Measurements from ENCODE around the gene CCDC68.

CCDC68 gene

GRCh38 chr18:54960197-54960596 is 936 bp upstream of the CCDC68 start:
- no peak for DNase-seq

GRCh38 chr18:54957996-54958395 is 1.3 kb downstream of the CCDC68 start:
- DNase-seq, result no peak

GRCh38 chr18:54957296-54957832 is 1.9 kb downstream of the CCDC68 start:
- no peak for DNase-seq

DNA sequence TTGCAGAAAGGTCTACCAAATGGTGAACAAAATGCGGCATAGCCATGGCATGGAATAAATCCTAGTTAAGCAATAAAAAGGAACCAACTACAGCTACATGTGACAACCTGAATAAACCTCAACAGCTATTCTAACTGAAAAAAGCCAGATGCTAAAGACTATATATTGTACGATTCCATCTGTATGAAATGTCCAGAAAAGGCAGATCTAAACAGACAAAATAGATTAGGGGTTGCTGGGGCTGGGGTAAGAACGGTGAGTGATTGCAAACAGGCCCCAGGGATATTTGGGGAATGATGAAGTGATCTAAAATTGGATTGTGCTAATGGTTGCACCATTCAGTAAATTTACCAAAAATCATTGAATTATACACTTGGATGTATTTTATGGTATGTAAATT is 2.8 kb downstream of the CCDC68 start:
- no peak for DNase-seq

DNA sequence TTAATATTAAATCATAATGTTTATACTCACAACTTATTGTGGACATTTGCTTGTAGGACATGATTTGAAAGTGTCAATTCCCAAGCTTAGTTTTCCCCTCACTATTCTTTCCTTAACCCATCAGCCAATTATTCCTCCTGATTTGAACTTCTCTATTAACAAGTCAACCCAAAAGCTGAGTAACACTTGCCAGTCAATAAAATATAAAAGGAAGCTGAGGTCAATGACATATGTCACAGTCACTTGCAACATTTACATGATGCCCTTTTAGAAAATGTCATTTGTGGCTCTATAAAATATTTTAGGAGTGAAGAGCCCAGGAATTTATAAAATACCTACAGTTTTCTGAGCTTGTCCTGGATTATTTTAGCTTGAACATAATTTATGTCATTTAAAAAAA is 7.2 kb downstream of the CCDC68 start:
- no peak for DNase-seq

DNA sequence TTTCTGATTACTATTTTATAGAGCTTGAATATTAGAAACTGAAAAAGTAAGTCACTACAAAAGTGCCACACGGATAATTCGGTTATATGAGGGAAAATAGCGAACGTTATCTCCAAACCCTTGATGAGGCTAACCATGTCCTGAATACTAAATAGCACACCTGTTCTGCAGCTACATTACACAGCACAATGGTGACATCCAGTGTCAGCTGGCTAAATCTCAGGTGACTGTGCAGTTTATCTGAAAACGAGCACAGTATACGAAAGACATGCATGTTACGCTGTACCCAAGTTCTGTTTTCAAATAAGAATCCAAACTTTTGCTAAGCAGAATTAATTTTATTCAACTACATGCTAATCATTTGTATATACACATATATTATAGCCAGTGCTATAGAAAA is 9.0 kb downstream of the CCDC68 start:
- no peak for DNase-seq

DNA sequence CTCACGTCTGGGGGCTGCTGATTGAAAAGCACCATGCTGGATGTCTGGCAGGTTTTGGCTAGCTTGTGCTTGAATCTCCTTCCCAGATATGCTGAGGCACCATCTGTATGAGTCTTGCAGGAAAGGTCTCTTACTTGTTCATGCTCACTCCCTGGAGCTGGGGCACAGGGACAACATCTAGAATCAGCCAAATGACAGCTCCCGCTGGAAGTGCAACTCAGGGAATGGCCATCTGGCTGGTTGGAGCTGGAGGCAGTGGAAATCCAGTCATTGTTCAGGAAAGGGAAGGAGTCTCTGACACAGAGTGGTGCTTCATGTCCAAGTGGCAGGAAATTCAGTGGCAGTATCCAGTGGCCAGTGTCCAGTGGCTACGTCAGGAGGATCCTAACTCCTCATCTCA is 9.7 kb downstream of the CCDC68 start:
- no peak for DNase-seq

- no peak for DNase-seq
Measured at GRCh38 chr18:54948350-54948837, 10.9 kb downstream of the CCDC68 start.

- no peak for DNase-seq
Measured at GRCh38 chr18:54947091-54947490, 12.2 kb downstream of the CCDC68 start.

DNA sequence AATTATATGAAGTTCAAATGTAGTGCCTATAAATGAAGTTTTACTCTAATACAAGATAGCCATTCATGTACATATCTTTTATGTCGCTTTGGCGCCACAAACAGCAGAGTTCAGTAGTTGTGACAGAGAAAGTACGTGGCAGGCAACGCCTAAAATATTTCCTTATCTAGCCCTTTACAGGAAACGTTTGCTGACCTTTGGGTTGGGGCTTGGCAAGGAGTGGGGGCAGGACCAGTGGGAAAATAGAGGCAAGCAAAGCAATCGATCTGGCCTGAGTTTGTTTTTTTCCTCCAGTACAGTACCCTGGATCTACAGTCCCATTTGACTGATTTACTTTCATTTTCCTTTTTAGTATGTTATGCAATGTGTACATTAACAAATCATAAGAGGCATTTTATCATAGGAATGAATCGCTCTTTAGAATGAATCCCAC is 13.1 kb downstream of the CCDC68 start:
- DNase-seq, result peak; percentile 64

DNA sequence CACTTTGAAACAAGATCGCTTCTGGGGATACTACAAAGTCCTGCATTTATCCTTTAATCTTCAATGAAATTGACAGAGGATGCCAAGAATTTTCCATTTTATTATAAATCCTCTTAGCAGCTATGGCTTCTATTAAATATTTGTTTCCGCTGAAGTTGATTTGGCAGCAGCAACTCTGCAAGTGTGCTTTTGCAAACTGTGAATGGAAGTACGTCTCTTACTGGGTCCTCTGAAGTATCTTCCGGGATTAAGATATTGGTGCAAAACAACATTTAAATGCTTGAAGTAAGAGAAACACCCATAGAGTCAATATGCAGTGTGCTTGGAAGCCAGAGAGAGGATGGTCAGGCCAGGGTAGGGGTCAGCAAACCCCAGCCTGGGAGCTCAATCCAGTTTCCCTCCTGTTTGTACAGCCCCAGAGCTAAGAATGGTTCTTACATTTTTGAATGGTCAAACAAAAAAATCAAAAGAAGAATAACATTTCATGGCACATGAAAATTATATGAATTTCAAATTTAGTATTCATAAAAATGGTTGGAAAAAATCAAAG is 13.6 kb downstream of the CCDC68 start:
- DNase-seq, result no peak

- no peak for DNase-seq
Measured at GRCh38 chr18:54942569-54942968, 16.7 kb downstream of the CCDC68 start.

DNA sequence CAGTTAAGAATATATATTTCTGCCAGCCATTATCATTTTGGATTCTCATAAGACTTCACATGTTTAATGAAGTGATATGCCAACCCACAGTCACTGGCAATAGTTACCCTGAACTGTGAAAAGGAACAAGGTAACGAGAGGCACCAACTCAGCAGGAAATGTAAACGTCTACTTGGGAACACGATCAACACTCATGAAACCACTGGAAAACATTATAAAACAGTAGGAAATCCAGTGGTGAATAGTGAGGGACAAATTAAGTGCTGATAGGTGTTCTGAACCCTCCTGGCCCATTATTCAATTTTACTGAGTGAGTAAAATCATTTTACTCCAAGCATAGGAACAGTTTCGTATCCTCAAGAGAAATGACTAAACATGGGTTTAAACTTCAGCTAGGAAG is 17.1 kb downstream of the CCDC68 start:
- DNase-seq, result no peak

GRCh38 chr18:54939361-54939917 is 19.8 kb downstream of the CCDC68 start:
- no peak for DNase-seq

- DNase-seq, result no peak
Measured at GRCh38 chr18:54938506-54938905, 20.8 kb downstream of the CCDC68 start.

DNA sequence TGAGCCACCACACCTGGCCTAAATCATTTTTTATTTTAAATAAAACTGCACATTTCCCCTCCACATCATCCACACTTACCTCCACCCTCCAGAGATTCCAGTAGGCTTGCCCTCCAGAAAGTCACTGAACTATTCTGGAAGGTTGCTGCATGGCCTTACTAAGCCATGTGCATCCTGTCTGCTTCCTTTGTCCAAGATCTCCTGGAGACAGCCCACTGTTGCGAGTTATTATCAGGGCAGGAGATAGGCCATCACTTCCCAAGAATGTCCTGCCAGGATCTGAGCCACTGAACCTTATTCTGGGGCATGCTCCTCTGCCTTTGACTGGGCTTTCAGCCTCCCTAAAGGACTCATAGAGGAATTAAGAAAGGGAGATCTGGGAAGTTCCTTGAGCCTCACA is 26.8 kb downstream of the CCDC68 start:
- DNase-seq, result no peak

DNA sequence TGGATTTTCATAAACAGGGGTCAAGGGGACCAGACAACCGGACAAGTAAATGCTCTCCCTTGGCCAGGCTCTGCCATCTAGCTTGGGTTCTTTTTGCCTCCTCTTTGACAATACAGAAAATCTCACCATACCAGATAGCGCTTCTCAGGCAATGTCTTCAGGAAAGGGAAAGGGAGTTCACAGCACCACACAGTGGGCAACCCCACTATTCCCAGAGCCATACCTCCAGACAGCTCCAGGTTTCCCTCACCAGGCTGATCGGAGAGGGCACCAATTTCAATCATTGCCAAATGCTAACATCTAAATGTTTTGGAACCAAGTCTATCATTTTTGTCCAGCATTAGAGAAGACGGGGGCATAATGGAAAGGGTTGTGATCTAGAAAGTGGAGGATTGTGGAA is 28.1 kb downstream of the CCDC68 start:
- no peak for DNase-seq

GRCh38 chr18:54928236-54928635 is 31.0 kb downstream of the CCDC68 start:
- no peak for DNase-seq

GRCh38 chr18:54926593-54927325 is 32.5 kb downstream of the CCDC68 start:
- DNase-seq, result no peak

DNA sequence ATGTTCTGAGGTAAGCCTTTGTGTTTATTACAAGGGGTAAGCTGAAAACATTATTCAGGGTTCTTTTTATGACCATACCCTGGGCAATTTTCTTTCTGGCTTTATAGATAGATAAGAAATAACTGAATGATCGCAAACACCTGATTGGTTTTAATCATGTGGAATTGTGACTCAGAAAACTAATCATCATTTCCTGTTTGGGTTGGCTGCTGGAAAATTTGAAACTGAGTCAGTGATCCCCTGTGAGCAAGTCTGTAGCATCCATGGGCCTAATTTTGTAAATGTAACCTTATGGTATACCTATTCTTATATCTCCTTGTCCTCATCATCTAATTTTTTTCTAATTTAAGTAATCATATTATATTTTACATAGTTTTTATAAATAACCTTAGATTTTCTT is 34.3 kb downstream of the CCDC68 start:
- DNase-seq, result no peak

DNA sequence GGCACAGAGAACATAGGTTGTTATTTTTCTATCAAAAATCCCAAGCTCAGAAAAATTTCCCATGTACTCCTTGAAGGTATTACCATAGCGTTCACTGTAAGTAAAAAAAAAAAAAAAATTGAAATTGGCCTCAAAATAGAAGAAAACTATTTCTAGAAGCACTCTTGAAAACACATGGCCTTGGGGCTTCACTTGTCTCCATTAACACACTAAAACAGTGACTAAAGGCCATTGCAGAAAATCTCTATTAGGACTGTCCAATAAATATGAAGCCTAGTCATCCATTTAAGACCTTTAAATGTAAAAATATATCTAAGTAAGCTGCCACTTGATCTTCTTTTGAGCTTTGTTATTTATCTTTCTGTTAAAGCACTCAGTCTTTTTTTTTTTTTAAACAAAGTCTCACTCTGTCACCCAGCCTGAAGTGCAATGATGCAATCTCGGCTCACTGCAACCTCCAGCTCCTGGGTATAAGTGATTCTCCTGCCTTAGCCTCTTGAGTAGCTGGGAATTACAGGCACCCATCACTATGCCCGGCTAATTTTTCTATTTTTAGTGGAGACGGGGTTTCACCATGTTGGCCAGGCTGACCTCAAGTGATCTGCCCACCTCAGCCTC is 35.8 kb downstream of the CCDC68 start:
- DNase-seq, result no peak

DNA sequence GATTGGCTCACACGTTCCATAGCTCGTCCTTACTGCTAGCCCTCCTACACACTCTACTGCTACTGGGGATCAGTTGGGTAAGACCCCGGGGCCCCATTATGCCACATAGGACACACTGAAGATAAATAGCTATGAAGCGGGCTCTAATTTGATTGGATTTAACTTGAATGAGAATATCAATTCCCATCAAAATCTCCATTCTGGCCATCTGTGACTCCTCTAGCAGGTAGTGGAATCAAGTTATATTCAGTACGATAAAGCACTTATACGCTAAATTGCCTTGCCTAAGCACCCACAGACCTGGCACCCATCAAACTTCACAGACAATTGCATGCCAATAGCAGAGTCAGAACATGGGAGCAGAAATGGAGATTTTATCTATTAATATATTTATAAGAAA is 39.8 kb downstream of the CCDC68 start:
- DNase-seq, result no peak

DNA sequence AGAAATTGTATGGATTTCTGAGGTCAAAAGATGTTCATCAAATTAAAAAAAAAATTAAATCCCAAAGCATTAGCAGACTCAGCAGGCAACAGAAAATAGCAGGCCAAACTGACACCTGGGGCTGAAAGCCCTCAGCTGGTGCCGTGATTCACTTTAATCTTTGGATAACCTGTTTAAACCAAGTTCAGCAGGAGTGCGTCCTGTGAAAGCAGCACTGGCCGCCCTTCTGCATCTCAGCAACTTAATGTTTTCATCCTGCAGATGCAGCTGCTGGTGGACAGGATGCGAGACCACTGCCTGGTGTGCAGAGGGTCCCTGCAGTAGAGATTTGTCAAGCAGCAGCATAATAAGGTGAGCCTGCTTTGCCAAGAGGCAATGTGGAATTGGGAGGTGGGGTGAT is 41.2 kb downstream of the CCDC68 start:
- no peak for DNase-seq

- no peak for DNase-seq
Measured at GRCh38 chr18:54916507-54916906, 42.8 kb downstream of the CCDC68 start.

Measured in activated effector memory CD4-positive, alpha-beta T cell treated with anti-CD3 and anti-CD28 coated beads, Interleukin-2, amount 50 U/mL, for 16 hours (primary cell).